ENCODE measurements around the gene MRPL52. TPM values are rescaled to one million over a fixed set of nuclear protein-coding genes. Genes with fewer than 3 reads are reported as not detected.
"Not testable (repeated sequence)": the region's sequence is repeated elsewhere in the genome, so short reads cannot be mapped to it uniquely, and the experiment has no call there.

MRPL52 gene
- total RNA-seq, 1 donor from 2014 or later = 65.2 TPM

DNA sequence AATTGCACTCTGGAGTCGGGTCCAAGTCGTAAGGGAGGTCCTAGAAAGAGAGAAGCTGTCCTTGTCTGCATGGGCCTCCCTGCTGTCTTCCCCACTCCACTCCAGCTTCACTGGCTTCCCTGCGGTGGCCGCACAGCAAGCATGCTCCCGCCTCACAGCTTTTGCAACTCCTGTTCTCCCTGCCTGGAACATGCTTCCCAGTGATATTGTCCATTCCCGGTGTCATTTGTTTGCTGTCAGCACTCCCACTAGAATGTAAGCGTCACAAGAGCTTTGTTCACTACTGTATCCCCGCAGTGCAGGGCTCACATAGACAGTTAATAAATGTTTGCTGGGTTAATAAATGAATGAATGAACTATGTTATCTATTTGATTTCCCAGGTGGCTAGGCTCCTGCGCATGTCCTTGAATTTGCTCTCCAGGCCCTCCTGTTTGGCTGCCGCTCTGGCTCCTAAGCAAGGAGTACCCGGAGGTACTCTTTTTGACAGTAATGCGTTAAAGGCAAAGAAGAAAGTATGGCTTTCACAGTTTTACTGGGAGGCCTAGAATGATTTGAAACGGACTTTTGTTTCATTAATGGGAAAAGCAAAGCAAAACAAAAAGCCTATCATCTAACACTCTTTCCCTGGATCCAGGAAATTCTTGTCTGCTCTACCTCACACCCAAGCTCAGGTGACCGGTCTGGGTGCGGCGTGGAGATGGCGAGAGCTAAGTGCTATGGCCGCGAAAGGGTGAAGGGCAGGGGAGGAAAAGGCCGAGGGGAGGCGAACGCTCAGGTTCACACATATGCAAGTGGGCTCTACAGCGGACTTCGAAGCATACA lies 8.3 kb upstream of the MRPL52 start:
- H3K9me3 ChIP-seq = no peaks in the 10 kb centered on the region
- H3K27ac ChIP-seq = no peak overlapping the region
- H3K4me3 ChIP-seq = no peak overlapping the region
- intact Hi-C loops (cut with DNase I) = no loop called here
- no peak for ATAC-seq
- DNase-seq = no peak
- H3K4me1 ChIP-seq = peaks cover 45% of the 10 kb centered on the region
- H3K27me3 ChIP-seq (ENCODE audit: low read depth) = no peaks in the 10 kb centered on the region
- no peaks in the 10 kb centered on the region for H3K36me3 ChIP-seq
- TF ChIP-seq, protein P1, sequence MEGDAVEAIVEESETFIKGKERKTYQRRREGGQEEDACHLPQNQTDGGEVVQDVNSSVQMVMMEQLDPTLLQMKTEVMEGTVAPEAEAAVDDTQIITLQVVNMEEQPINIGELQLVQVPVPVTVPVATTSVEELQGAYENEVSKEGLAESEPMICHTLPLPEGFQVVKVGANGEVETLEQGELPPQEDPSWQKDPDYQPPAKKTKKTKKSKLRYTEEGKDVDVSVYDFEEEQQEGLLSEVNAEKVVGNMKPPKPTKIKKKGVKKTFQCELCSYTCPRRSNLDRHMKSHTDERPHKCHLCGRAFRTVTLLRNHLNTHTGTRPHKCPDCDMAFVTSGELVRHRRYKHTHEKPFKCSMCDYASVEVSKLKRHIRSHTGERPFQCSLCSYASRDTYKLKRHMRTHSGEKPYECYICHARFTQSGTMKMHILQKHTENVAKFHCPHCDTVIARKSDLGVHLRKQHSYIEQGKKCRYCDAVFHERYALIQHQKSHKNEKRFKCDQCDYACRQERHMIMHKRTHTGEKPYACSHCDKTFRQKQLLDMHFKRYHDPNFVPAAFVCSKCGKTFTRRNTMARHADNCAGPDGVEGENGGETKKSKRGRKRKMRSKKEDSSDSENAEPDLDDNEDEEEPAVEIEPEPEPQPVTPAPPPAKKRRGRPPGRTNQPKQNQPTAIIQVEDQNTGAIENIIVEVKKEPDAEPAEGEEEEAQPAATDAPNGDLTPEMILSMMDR (IDR thresholded peaks at IDR 0.05) = no peak

DNA sequence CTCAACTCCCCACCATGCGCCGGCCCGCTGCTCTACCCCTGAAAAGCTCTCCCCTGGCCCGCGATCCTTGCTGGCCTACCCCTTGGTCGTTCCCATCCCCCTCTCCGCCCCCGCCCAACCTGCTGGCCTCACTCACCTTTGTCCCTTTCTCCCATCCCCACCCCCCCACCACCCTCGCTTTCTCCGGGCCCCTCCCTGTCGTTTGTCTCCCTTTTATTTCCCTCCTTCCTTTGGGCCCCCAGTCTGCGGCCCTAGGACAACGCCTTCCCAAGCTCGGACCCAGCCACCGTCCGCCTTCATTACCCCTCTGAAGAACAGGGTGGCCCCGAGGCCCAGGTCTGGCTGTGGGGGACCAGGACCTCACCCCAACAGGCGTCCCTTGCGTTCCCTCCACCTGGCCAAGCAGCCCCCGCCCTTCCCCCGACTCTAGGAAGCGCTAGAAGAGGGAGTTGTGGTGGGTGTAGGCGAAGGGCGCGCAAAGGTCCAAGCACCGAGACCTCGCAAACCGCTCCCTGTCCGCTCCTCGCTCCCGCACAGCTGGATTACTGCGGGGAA lies 7.6 kb upstream of the MRPL52 start:
- H3K4me1 ChIP-seq = peaks cover 45% of the 10 kb centered on the region
- intact Hi-C loops (cut with DNase I) = no loop called here
- peak in 1 of 2 donors; percentile 1 for ATAC-seq

DNA sequence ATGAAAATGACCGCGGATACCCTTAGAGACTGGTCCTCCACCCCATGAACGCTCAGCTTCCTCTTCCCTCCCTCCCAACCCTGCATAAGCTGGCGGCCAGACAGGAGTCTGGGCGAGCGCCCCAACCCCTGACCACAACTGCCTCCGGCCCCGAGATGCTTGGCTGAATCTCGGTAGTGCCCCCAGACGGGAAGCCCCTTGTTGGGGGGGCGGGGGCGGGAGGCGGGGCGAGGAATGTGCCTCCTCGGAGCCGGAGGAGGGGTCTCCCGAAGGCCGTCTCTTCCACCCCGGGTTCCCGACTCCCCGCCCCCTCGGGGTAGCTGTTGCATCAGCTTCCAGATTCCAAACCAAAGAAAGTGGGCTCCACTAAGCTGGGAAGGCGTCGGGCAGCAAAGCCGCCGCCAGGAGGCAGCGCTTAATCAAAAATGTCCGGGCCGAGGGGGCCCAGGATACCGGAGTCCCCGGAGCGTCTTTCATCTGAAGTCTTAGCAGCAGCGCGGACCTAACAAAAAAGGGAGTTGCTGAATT lies 7.1 kb upstream of the MRPL52 start:
- intact Hi-C loops (cut with DNase I) = no loop called here
- Histone ChIP-seq H3K27ac (peak overlapping the region; percentile 66), H3K4me3 (peak overlapping the region; percentile 52), H3K9me3 (no peaks in the 10 kb centered on the region), H3K27me3 (ENCODE audit: low read depth) (no peaks in the 10 kb centered on the region), H3K4me1 (peaks cover 42% of the 10 kb centered on the region), H3K36me3 (no peaks in the 10 kb centered on the region)
- peak; percentile 76 to 77 for ATAC-seq
- peak; percentile 80 for DNase-seq
- TF ChIP-seq, protein P1 (IDR thresholded peaks at IDR 0.05) = peak; percentile 88

More for the DNA sequence above, 7.6 kb upstream of the MRPL52 start:
- Histone ChIP-seq H3K9me3 (no peaks in the 10 kb centered on the region), H3K36me3 (no peaks in the 10 kb centered on the region), H3K27me3 (ENCODE audit: low read depth) (no peaks in the 10 kb centered on the region), H3K4me3 (peak overlapping the region; percentile 52), H3K27ac (peak overlapping the region; percentile 66)
- TF ChIP-seq, protein P1 (IDR thresholded peaks at IDR 0.05) = no peak
- no peak for DNase-seq

DNA sequence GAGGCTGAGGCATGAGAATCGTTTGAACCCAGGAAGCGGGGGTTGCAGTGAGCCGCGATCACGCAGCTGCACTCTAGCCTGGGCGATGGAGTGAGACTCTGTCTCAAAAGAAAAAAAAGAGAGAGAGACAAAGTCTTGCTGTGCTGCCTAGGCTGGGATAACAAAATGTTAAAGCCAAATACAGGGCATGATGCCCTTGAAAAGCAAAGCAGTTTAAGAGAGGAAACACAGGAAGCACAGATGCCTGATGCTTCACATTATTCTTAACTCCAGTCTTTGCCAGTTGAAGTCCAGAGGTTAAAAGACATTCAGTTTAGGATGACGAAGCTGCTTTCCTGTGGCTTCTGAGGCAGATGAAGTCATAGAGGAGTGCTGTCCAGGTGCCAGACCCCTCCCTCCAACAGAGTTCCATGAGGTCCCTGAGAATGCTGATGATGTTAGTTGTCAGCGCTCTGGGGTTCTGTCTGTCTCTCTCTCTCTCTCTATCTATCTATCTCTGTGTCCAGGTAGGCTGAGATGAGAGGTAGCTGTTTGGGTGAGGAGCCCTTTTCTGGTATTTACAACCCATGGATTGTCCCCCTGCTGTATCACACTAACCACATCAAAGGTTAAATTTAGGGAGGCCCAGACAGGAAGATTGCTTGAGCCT lies 4.9 kb upstream of the MRPL52 start:
- no peak for ATAC-seq
- DNase-seq = no peak
- H3K36me3 ChIP-seq = no peaks in the 10 kb centered on the region
- H3K27me3 ChIP-seq (ENCODE audit: low read depth) = no peaks in the 10 kb centered on the region
- H3K27ac ChIP-seq = no peak overlapping the region
- intact Hi-C loops (cut with DNase I) = no loop called here
- TF ChIP-seq, protein P1 (IDR thresholded peaks at IDR 0.05) = no peak
- peaks cover 25% of the 10 kb centered on the region for H3K4me1 ChIP-seq
- H3K9me3 ChIP-seq = no peaks in the 10 kb centered on the region
- H3K4me3 ChIP-seq = no peak overlapping the region

DNA sequence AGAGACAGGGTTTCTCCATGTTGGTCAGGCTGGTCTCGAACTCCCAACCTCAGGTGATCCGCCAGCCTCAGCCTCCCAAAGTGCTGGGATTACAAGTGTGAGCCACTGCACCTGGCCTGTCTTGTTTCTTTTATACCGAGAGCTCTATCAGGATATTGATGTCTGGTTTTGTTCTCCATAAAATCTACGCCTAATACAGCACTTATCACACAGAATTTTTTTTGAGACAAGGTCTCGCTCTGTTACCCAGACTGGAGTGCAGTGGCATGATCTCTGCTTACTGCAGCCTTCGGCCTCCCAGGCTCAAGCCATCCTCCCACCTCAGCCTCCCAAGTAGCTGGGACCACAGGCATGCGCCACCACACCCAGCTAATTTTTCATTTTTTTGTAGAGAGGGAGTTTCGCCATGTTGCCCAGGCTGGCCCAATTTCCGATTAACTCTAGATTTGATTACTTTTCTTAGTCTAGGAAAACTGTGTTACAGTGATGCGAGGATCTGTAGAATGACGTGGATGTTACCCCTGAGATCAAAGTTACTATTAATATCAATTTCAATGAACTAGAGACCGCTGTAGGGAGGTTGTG lies 519 bp upstream of the MRPL52 start:
- Histone ChIP-seq H3K4me1 (peaks cover 17% of the 10 kb centered on the region), H3K36me3 (peaks cover 13% of the 10 kb centered on the region), H3K27ac (peak overlapping the region; percentile 86), H3K4me3 (peak overlapping the region; percentile 98)
- ATAC-seq; H3K9me3 ChIP-seq; intact Hi-C loops (cut with DNase I); H3K27me3 ChIP-seq (ENCODE audit: low read depth): not testable (repeated sequence)
- peak; percentile 16 for DNase-seq
